ENCODE data around the gene CREB3L2. TPM values are rescaled to one million over a fixed set of nuclear protein-coding genes. Genes with fewer than 3 reads are reported as not detected.

CREB3L2 gene
- polyA plus RNA-seq, 3 donors: 6.9 to 12.9 (median 11.9) TPM

- Mint-ChIP-seq H3K36me3 (peaks cover 31 to 40% of the 10 kb centered on the region in 2 donors), H3K27me3 (ENCODE audit: low read depth in 3 of 3) (no peaks in the 10 kb centered on the region), H3K27ac (no peak overlapping the region), H3K4me1 (peaks cover 13% of the 10 kb centered on the region), H3K4me3 (no peak overlapping the region), H3K9me3 (peaks cover 14 to 25% (median 17%) of the 10 kb centered on the region in 7 donors)
- no peak for DNase-seq
- H3K4me1 ChIP-seq (ENCODE audit: control insufficient read depth in 1 of 2, insufficient read depth in 2 of 2, low read length in 2 of 2): peaks cover 0 to 2% of the 10 kb centered on the region in 2 donors
- no peak overlapping the region for H3K4me3 ChIP-seq (replicated peaks in 1 of 3; ENCODE audit: low read depth in 2 of 3, low read length in 3 of 3)
- intact Hi-C loops (cut with micrococcal nuclease): no loop called here
- peaks cover 18 to 23% of the 10 kb centered on the region in 2 donors for H3K9me3 ChIP-seq (replicated peaks in 1 of 2; ENCODE audit: control insufficient read depth in 1 of 2, insufficient read depth in 1 of 2, low read length in 2 of 2)
- TF ChIP-seq, protein P1, sequence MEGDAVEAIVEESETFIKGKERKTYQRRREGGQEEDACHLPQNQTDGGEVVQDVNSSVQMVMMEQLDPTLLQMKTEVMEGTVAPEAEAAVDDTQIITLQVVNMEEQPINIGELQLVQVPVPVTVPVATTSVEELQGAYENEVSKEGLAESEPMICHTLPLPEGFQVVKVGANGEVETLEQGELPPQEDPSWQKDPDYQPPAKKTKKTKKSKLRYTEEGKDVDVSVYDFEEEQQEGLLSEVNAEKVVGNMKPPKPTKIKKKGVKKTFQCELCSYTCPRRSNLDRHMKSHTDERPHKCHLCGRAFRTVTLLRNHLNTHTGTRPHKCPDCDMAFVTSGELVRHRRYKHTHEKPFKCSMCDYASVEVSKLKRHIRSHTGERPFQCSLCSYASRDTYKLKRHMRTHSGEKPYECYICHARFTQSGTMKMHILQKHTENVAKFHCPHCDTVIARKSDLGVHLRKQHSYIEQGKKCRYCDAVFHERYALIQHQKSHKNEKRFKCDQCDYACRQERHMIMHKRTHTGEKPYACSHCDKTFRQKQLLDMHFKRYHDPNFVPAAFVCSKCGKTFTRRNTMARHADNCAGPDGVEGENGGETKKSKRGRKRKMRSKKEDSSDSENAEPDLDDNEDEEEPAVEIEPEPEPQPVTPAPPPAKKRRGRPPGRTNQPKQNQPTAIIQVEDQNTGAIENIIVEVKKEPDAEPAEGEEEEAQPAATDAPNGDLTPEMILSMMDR (IDR thresholded peaks at IDR 0.05): no peak
- H3K36me3 ChIP-seq (replicated peaks in 1 of 2; ENCODE audit: control insufficient read depth in 1 of 2, insufficient read depth in 2 of 2, low read length in 2 of 2): peaks cover 0 to 24% of the 10 kb centered on the region in 2 donors
- no peak overlapping the region for H2AFZ ChIP-seq (ENCODE audit: insufficient read depth, low read depth, low read length, poor library complexity, severe bottlenecking)
- H3K27me3 ChIP-seq (ENCODE audit: control insufficient read depth in 2 of 2, insufficient read depth in 2 of 2, low read length in 2 of 2): no peaks in the 10 kb centered on the region
- no peak overlapping the region for H3K4me2 ChIP-seq (replicated peaks; ENCODE audit: extremely low read depth, low read length, poor library complexity, severe bottlenecking)
- H3K79me2 ChIP-seq (ENCODE audit: insufficient read depth, low read length): peaks cover 83% of the 10 kb centered on the region
- H3K9ac ChIP-seq (ENCODE audit: insufficient read depth, low read length, poor library complexity, severe bottlenecking): no peak overlapping the region
- H4K20me1 ChIP-seq (ENCODE audit: insufficient read depth, low read length): peaks cover 28% of the 10 kb centered on the region
- no peak overlapping the region for H3K27ac ChIP-seq (ENCODE audit: low read depth in 1 of 2, low read length in 2 of 2)
- WGBS (ENCODE audit: insufficient coverage): no CpG with 5 or more reads among the region's 3 CpGs
These were observed 14.9 kb downstream of the CREB3L2 start for GRCh38 chr7:137987018-137987349.

DNA sequence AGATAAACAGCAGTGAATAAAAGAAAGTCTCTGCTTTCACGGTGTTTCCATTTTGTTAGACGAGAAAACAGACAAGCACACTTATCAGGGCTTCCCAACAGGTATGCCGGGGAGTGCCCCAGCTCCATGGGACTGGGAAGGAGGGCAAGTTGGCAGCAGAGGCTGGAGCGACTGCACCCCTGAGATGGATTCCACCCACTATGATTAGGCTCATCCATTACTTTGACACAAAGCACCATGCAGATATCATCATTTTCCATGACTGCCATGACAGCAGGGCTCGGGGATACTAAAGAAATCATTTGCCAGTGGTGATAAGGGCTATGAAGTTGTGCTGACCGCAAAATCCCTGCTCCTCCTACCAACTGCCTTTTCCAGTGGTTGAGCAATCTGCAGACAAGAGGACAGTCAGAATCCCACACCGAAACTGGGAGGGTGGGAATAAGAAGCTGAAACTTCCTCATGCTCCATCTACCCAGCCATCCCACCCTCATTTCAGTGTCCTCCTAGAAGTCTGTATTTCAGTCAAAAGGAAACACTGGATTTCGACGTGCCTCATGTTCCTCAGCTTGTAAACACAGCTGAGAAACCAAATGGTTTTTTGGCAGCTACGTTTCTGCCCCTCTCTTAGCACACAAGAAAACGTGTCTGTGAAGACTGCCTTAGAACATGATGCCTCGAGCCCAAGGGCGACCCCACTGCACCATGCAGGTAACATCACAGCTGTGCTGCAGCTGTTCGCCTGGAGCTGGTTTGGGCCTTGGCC is 15.5 kb downstream of the CREB3L2 start:
- H2AFZ ChIP-seq (ENCODE audit: insufficient read depth, low read depth, low read length, poor library complexity, severe bottlenecking): no peak overlapping the region
- H4K20me1 ChIP-seq (ENCODE audit: insufficient read depth, low read length): peaks cover 28% of the 10 kb centered on the region
- intact Hi-C loops (cut with micrococcal nuclease): no loop called here
- H3K9me3 Mint-ChIP-seq: peaks cover 14 to 25% (median 17%) of the 10 kb centered on the region in 7 donors
- H3K79me2 ChIP-seq (ENCODE audit: insufficient read depth, low read length): peaks cover 78% of the 10 kb centered on the region
- no peak overlapping the region for H3K9ac ChIP-seq (ENCODE audit: insufficient read depth, low read length, poor library complexity, severe bottlenecking)
- H3K4me3 Mint-ChIP-seq: no peak overlapping the region
- no peak overlapping the region for H3K4me2 ChIP-seq (replicated peaks; ENCODE audit: extremely low read depth, low read length, poor library complexity, severe bottlenecking)
- no peaks in the 10 kb centered on the region for H3K27me3 Mint-ChIP-seq (ENCODE audit: low read depth in 3 of 3)
- H3K4me1 ChIP-seq (ENCODE audit: control insufficient read depth in 1 of 2, insufficient read depth in 2 of 2, low read length in 2 of 2): peaks cover 5 to 7% of the 10 kb centered on the region in 2 donors
- WGBS (ENCODE audit: insufficient coverage): 69% methylated on average over 7 of the region's 14 CpGs
- H3K36me3 ChIP-seq (replicated peaks in 1 of 2; ENCODE audit: control insufficient read depth in 1 of 2, insufficient read depth in 2 of 2, low read length in 2 of 2): peaks cover 0 to 26% of the 10 kb centered on the region in 2 donors
- H3K27ac Mint-ChIP-seq: peak overlapping the region in 1 of 7 donors; percentile 34
- H3K9me3 ChIP-seq (replicated peaks in 1 of 2; ENCODE audit: control insufficient read depth in 1 of 2, insufficient read depth in 1 of 2, low read length in 2 of 2): peaks cover 18 to 23% of the 10 kb centered on the region in 2 donors
- TF ChIP-seq, protein P1 (IDR thresholded peaks at IDR 0.05): no peak
- no peak overlapping the region for H3K27ac ChIP-seq (ENCODE audit: low read depth in 1 of 2, low read length in 2 of 2)
- H3K27me3 ChIP-seq (ENCODE audit: control insufficient read depth in 2 of 2, insufficient read depth in 2 of 2, low read length in 2 of 2): no peaks in the 10 kb centered on the region
- H3K4me1 Mint-ChIP-seq: peaks cover 19% of the 10 kb centered on the region
- DNase-seq: no peak
- peaks cover 30 to 37% of the 10 kb centered on the region in 2 donors for H3K36me3 Mint-ChIP-seq
- no peak overlapping the region for H3K4me3 ChIP-seq (replicated peaks in 1 of 3; ENCODE audit: low read depth in 2 of 3, low read length in 3 of 3)

Data from CD14-positive monocyte (primary cell).